Psoas muscle (tissue), 8 donors: ENCODE data around the gene NFX1. TPM values are rescaled to one million over a fixed set of nuclear protein-coding genes. Genes with fewer than 3 reads are reported as not detected.

Experiments used
- ATAC-seq, 4 donors: fragments of 200-7000 bp; cut with Tn5 transposase; one replicate each; pipeline ENCODE4 v1.9.1; 2020; ENCODE audit warnings: moderate library complexity in 3 of 4, mild to moderate bottlenecking in 2 of 4
- DNase-seq, 2 donors: peaks; one replicate each; pipeline ENCODE4 v3.0.0-alpha.2; 2020
- H3K27ac ChIP-seq: fragments of 200-600 bp; one replicate; pipeline ENCODE4 v1.8.0; 2022
- H3K27me3 ChIP-seq, 3 donors: fragments of 200-600 bp in 1 of 3; one replicate each; pipeline versions ENCODE4 v1.6.1 to v1.8.0; 2013 to 2022; ENCODE audit warnings: low read length in 2 of 3, mild to moderate bottlenecking in 2 of 3, moderate library complexity in 1 of 3; ENCODE audit not compliant: insufficient read depth in 3 of 3
- H3K36me3 ChIP-seq, 2 donors: fragments of 200-600 bp in 1 of 2; one replicate each; pipeline versions ENCODE4 v1.6.1 to v1.8.0; 2013 to 2022; ENCODE audit warnings: low read depth in 1 of 2, mild to moderate bottlenecking in 1 of 2, moderate library complexity in 1 of 2; ENCODE audit not compliant: insufficient read depth in 1 of 2
- H3K4me1 ChIP-seq: fragments of 200-600 bp; one replicate; pipeline ENCODE4 v1.8.0; 2022
- H3K4me3 ChIP-seq: fragments of 200-600 bp; one replicate; pipeline ENCODE4 v1.8.0; 2022; ENCODE audit warnings: mild to moderate bottlenecking
- H3K9me3 ChIP-seq: fragments of 200-600 bp; one replicate; pipeline ENCODE4 v1.8.0; 2022
- WGBS, 3 donors: extraction: QIAGEN DNeasy Blood & Tissue Kit; methylation state at CpG; one replicate each; pipeline versions ENCODE4 v1.1.6 to v1.1.7; 2013; 5-methylcytosine and 5-hydroxymethylcytosine counted together
- intact Hi-C, 2 donors: fragments of 100-400 bp; cut with DNase I; formaldehyde crosslinking; loops; one replicate each; pipeline versions ENCODE4 v1.11.0 to v1.14.2; 2022
- polyA plus RNA-seq, 3 donors: library from polyadenylated mRNA; stranded (reverse); fragments of 200-250 nt; gene quantifications; one replicate each; pipeline ENCODE4 v1.2.3, GENCODE V29; 2013
- total RNA-seq, 4 donors: library from RNA; stranded (reverse); fragmentation: NEBNext Ultra II Directional in 2 of 4; extraction: Animal tissue kit (Norgen Biotek cat#: 25700) in 2 of 4; gene quantifications; one replicate each; pipeline versions ENCODE4 v1.2.1 to v1.2.4, GENCODE V29; 2021 to 2023
- TF ChIP-seq, protein P1 (sequence below): fragments of 200-600 bp; IDR thresholded peaks from one replicate; pipeline ENCODE4 v1.8.0; 2022; ENCODE audit warnings: antibody characterized with exemption
- donor health status: healthy with polysubstance abuse.
- donor health status: DM: no; HTN: no; CAD: no; lungs with moderate emphysema.
- donor health status: Bipolar disorder and iron deficiency.
- donor health status: healthy.
- donor health status: DM: yes; HTN: yes; CAD: no.
- donor health status: DM: no; HTN: no; CAD: no.
- donor health status: DM: no; HTN: no; CAD: no.
- donor health status: DM: yes; HTN: yes; CAD: no.

NFX1 gene
- total and polyA plus RNA-seq, 7 donors, result 20.9 to 59.2 (median 33.8) TPM

- intact Hi-C loops, result loop anchor here in 1 of 2 donors (5.0 kb wide), 1 partner anchor 52 kb away; no protein-coding TSS in a partner anchor
- Histone ChIP-seq H3K4me1 (peaks cover 8% of the 10 kb centered on the region), H3K4me3 (no peak overlapping the region), H3K27me3 (no peaks in the 10 kb centered on the region), H3K27ac (no peak overlapping the region), H3K9me3 (no peaks in the 10 kb centered on the region), H3K36me3 (peaks cover 7 to 94% of the 10 kb centered on the region in 2 donors)
- ATAC-seq (no peak), DNase-seq (no peak)
- WGBS, 3 donors, result 93 to 98% (median 97%) methylated on average over 3 of the region's 3 CpGs
- TF ChIP-seq, protein P1, sequence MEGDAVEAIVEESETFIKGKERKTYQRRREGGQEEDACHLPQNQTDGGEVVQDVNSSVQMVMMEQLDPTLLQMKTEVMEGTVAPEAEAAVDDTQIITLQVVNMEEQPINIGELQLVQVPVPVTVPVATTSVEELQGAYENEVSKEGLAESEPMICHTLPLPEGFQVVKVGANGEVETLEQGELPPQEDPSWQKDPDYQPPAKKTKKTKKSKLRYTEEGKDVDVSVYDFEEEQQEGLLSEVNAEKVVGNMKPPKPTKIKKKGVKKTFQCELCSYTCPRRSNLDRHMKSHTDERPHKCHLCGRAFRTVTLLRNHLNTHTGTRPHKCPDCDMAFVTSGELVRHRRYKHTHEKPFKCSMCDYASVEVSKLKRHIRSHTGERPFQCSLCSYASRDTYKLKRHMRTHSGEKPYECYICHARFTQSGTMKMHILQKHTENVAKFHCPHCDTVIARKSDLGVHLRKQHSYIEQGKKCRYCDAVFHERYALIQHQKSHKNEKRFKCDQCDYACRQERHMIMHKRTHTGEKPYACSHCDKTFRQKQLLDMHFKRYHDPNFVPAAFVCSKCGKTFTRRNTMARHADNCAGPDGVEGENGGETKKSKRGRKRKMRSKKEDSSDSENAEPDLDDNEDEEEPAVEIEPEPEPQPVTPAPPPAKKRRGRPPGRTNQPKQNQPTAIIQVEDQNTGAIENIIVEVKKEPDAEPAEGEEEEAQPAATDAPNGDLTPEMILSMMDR, result no peak
Observed at GRCh38 chr9:33270146-33270545, 20.2 kb upstream of the NFX1 start.

GRCh38 chr9:33272061-33272460 is 18.3 kb upstream of the NFX1 start:
- no peak overlapping the region for H3K27ac ChIP-seq
- TF ChIP-seq, protein P1, result no peak
- ATAC-seq (peak in 1 of 4 donors; percentile 51), DNase-seq (no peak)
- intact Hi-C loops, result loop anchor here in 1 of 2 donors (5.0 kb wide), 1 partner anchor 50 kb away; no protein-coding TSS in a partner anchor
- no peaks in the 10 kb centered on the region for H3K9me3 ChIP-seq
- WGBS, 3 donors, result 96 to 100% (median 100%) methylated on average over 1 of the region's 1 CpG
- no peak overlapping the region for H3K4me3 ChIP-seq
- no peaks in the 10 kb centered on the region for H3K27me3 ChIP-seq
- H3K4me1 ChIP-seq, result no peaks in the 10 kb centered on the region
- peaks cover 13 to 100% of the 10 kb centered on the region in 2 donors for H3K36me3 ChIP-seq

DNA sequence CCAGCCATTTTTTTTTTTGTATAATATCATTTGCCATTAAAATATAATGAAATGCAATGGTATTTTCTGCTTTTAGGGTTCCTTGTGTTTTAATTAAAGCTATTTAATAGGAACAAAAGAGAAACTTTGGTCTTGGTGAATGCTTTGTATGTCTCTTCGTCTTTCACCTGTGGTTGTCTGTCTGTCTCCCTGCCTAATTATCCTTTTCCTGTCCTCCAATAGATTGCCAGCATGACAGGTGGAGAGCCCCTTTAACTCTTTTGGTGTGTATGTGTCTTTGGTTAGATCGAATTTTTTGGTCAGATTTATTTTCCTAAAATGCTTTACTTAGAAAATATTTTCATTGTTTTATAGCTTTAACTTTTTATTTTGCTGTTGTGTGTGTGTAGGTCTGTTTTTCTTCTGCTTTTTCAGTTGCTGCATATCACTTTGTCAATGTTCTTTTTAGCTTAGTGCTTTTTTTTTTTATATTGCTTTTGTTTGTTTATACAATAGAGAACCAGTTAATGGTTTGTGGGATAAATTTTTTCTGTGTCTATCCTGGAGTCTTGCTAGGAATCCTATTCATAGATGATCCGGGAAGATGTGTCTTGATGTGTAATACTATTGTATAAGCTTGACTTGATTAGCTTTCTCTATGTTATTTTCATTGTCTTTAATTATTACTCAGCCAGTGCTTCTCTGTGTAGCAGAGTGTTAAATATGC is 16.9 kb upstream of the NFX1 start:
- no peak for DNase-seq
- no peak overlapping the region for H3K27ac ChIP-seq
- H3K27me3 ChIP-seq, result no peaks in the 10 kb centered on the region
- H3K4me3 ChIP-seq, result no peak overlapping the region
- 37 to 62% (median 39%) methylated on average over 3 of the region's 3 CpGs for WGBS, 3 donors
- TF ChIP-seq, protein P1, result no peak
- intact Hi-C loops, result loop anchor here in 1 of 2 donors (5.0 kb wide), 1 partner anchor 49 kb away; no protein-coding TSS in a partner anchor
- peaks cover 17 to 100% of the 10 kb centered on the region in 2 donors for H3K36me3 ChIP-seq
- no peaks in the 10 kb centered on the region for H3K4me1 ChIP-seq
- no peak for ATAC-seq
- H3K9me3 ChIP-seq, result no peaks in the 10 kb centered on the region

GRCh38 chr9:33273972-33274328 is 16.4 kb upstream of the NFX1 start:
- ATAC-seq (no peak), DNase-seq (no peak)
- TF ChIP-seq, protein P1, result no peak
- H3K27me3 ChIP-seq, result no peaks in the 10 kb centered on the region
- WGBS, 3 donors, result 70 to 97% (median 95%) methylated on average over 2 of the region's 2 CpGs
- no peak overlapping the region for H3K27ac ChIP-seq
- no peak overlapping the region for H3K4me3 ChIP-seq
- intact Hi-C loops, result loop anchor here in 1 of 2 donors (5.0 kb wide), 1 partner anchor 48 kb away; no protein-coding TSS in a partner anchor
- no peaks in the 10 kb centered on the region for H3K4me1 ChIP-seq
- no peaks in the 10 kb centered on the region for H3K9me3 ChIP-seq
- peaks cover 17 to 100% of the 10 kb centered on the region in 2 donors for H3K36me3 ChIP-seq
